MM.1S (cell line): ENCODE measurements around the gene MEF2C.

Experiments used
- EZH2 ChIP-seq: fragments of 300-600 bp; sonication (generic); optimal IDR thresholded peaks from 2 replicates; pipeline ENCODE3; 2017; ENCODE audit warnings: low read depth, mild to moderate bottlenecking, antibody characterized with exemption, low read length, mixed read lengths
- EZH2phosphoT487 ChIP-seq: fragments of 300-600 bp; sonication (generic); IDR thresholded peaks from 2 replicates; pipeline ENCODE4 v1.6.1; 2018; ENCODE audit warnings: antibody characterized with exemption, low read length
- TF ChIP-seq, protein P1 (sequence below): fragments of 300-600 bp; sonication (generic); IDR thresholded peaks from 2 replicates; pipeline ENCODE4 v1.5.1; 2016; ENCODE audit warnings: antibody characterized with exemption, low read length, mixed read lengths

DNA sequence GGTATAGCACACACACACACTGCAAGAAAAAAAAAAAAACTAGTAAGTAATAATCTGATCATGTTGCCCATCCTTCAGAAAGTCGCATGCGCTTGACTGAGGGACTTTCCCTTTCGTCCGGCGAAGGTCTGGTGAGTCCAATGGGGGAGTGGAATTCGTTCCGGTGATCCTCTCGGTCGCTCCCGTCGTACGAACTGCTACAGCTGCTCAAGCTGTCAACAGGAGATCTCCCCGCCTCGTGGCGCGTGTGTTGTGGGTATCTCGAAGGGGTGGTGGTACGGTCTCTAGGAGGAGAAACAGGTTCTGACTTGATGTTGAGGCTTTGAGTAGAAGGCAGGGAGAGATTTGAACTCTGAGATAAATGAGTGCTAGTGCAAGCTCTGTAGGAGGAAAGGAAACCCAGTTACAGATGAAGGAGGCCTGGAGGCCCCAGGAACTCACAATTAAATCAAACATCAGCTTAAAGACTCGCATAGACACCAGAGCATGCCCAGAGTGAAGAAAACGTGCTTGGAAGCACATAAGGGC lies 160.4 kb downstream of the MEF2C start:
- TF ChIP-seq, protein P1, sequence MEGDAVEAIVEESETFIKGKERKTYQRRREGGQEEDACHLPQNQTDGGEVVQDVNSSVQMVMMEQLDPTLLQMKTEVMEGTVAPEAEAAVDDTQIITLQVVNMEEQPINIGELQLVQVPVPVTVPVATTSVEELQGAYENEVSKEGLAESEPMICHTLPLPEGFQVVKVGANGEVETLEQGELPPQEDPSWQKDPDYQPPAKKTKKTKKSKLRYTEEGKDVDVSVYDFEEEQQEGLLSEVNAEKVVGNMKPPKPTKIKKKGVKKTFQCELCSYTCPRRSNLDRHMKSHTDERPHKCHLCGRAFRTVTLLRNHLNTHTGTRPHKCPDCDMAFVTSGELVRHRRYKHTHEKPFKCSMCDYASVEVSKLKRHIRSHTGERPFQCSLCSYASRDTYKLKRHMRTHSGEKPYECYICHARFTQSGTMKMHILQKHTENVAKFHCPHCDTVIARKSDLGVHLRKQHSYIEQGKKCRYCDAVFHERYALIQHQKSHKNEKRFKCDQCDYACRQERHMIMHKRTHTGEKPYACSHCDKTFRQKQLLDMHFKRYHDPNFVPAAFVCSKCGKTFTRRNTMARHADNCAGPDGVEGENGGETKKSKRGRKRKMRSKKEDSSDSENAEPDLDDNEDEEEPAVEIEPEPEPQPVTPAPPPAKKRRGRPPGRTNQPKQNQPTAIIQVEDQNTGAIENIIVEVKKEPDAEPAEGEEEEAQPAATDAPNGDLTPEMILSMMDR: no peak
- TF ChIP-seq EZH2phosphoT487: no peak
- no peak for TF ChIP-seq EZH2
